ENCODE data around the gene TBC1D10A.
A peak's percentile ranks its signal among the peaks of the same experiment; 100 is the strongest.

TBC1D10A gene

GRCh38 chr22:30326706-30327362 lies at the start of gene TBC1D10A:
TSS of gene TBC1D10A (minus strand) at chr22:30326941. CDS start at chr22:30326881, 60 bp downstream.
- DNase-seq, result peak; percentile 79 to 93

GRCh38 chr22:30375312-30375849 lies 48.6 kb upstream of the TBC1D10A start:
- DNase-seq, result no peak

GRCh38 chr22:30373331-30374325 lies 46.9 kb upstream of the TBC1D10A start:
- DNase-seq, result peak in 1 of 2 experiments; percentile 29

- DNase-seq, result no peak
These were observed 46.2 kb upstream of the TBC1D10A start for GRCh38 chr22:30372915-30373314.

- peak; percentile 18 to 70 for DNase-seq
These were observed 45.2 kb upstream of the TBC1D10A start for GRCh38 chr22:30371981-30372380.

GRCh38 chr22:30371321-30371720 lies 44.6 kb upstream of the TBC1D10A start:
- no peak for DNase-seq

- peak; percentile 81 to 88 for DNase-seq
These were observed 44.0 kb upstream of the TBC1D10A start for GRCh38 chr22:30370641-30371230.

- DNase-seq, result no peak
These were observed 41.7 kb upstream of the TBC1D10A start for GRCh38 chr22:30368420-30368819.

GRCh38 chr22:30365891-30366290 lies 39.1 kb upstream of the TBC1D10A start:
- DNase-seq, result no peak

- DNase-seq, result peak in 1 of 2 experiments; percentile 64
These were observed 36.0 kb upstream of the TBC1D10A start for GRCh38 chr22:30362651-30363281.

GRCh38 chr22:30361916-30362650 lies 35.3 kb upstream of the TBC1D10A start:
- no peak for DNase-seq

- no peak for DNase-seq
These were observed 31.8 kb upstream of the TBC1D10A start for GRCh38 chr22:30358541-30358940.

- DNase-seq, result no peak
These were observed 31.0 kb upstream of the TBC1D10A start for GRCh38 chr22:30357650-30358215.

GRCh38 chr22:30357236-30357570 lies 30.5 kb upstream of the TBC1D10A start:
- DNase-seq, result no peak

- DNase-seq, result peak; percentile 89 to 94
These were observed 29.9 kb upstream of the TBC1D10A start, which contains the start of the genes CCDC157 and SF3A1 for GRCh38 chr22:30356449-30357235. TSS of gene CCDC157 (plus strand) at chr22:30357007. CDS start at chr22:30366001, 8,994 bp downstream. TSS of gene SF3A1 (minus strand) at chr22:30356894. CDS start at chr22:30356792, 102 bp downstream.

GRCh38 chr22:30354644-30355043 lies 27.9 kb upstream of the TBC1D10A start:
- DNase-seq, result no peak

GRCh38 chr22:30351226-30351625 lies 24.5 kb upstream of the TBC1D10A start:
- no peak for DNase-seq

GRCh38 chr22:30348809-30349208 lies 22.1 kb upstream of the TBC1D10A start:
- no peak for DNase-seq

GRCh38 chr22:30348404-30348803 lies 21.7 kb upstream of the TBC1D10A start:
- DNase-seq, result no peak

GRCh38 chr22:30347255-30347892 lies 20.6 kb upstream of the TBC1D10A start:
- DNase-seq, result no peak

All from NCI-H524 (cell line).